Neural cell (in vitro differentiated cells): ENCODE measurements around the gene SPTLC2.
"Not testable (repeated sequence)": the region's sequence is repeated elsewhere in the genome, so short reads cannot be mapped to it uniquely, and the experiment has no call there.

ENCODE experiments used
- CTCF ChIP-seq: fragments of 450-650 bp; IDR thresholded peaks from 2 replicates; pipeline ENCODE4 v1.5.1; 2014; ENCODE audit warnings: antibody characterized with exemption, mild to moderate bottlenecking, moderate library complexity; ENCODE audit not compliant: poor library complexity, severe bottlenecking
- EP300 ChIP-seq: fragments of 450-650 bp; conservative IDR thresholded peaks from 2 replicates; pipeline ENCODE4 v1.6.1; 2014; ENCODE audit warnings: antibody characterized with exemption, mild to moderate bottlenecking, moderate library complexity; ENCODE audit not compliant: poor library complexity, severe bottlenecking
- MXI1 ChIP-seq: fragments of 450-650 bp; conservative IDR thresholded peaks from 2 replicates; pipeline ENCODE4 v1.6.1; 2014; ENCODE audit warnings: antibody characterized with exemption, mild to moderate bottlenecking; ENCODE audit not compliant: poor library complexity, severe bottlenecking
- RAD21 ChIP-seq: fragments of 450-650 bp; conservative IDR thresholded peaks from 2 replicates; pipeline ENCODE4 v1.6.1; 2014; ENCODE audit warnings: antibody characterized with exemption, mild to moderate bottlenecking, moderate library complexity
- SMC3 ChIP-seq: fragments of 450-650 bp; conservative IDR thresholded peaks from 2 replicates; pipeline ENCODE4 v1.6.1; 2014; ENCODE audit warnings: antibody characterized with exemption, mild to moderate bottlenecking, moderate library complexity; ENCODE audit not compliant: poor library complexity

DNA sequence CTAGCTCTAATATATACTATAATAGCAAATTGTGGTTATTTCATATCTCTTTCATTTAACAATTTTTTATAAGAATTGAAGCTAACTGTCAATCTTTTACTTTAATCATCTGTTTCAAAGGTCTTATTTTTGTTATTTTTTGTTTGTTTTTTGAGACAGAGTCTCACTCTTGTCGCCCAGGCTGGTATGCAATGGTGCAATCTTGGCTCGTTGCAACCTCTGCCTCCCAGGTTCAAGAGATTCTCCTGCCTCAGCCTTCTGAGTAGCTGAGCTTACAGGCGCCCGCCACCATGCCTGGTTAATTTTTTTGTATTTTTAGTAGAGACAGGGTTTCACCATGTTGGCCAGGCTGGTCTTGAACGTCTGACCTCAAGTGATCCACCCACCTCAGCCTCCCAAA is 87.7 kb downstream of the SPTLC2 start:
- TF ChIP-seq EP300, CTCF, SMC3, MXI1, RAD21: not testable (repeated sequence)
